HG03196 (cell line): Measurements from ENCODE around the gene MAPK10.
"Not testable (repeated sequence)": the region's sequence is repeated elsewhere in the genome, so short reads cannot be mapped to it uniquely, and the experiment has no call there.

Source experiments
- ATAC-seq: cut with Tn5 transposase; IDR thresholded peaks from one replicate; pipeline ENCODE4 v1.9.1; 2021; ENCODE audit not compliant: unreplicated experiment

MAPK10 gene

DNA sequence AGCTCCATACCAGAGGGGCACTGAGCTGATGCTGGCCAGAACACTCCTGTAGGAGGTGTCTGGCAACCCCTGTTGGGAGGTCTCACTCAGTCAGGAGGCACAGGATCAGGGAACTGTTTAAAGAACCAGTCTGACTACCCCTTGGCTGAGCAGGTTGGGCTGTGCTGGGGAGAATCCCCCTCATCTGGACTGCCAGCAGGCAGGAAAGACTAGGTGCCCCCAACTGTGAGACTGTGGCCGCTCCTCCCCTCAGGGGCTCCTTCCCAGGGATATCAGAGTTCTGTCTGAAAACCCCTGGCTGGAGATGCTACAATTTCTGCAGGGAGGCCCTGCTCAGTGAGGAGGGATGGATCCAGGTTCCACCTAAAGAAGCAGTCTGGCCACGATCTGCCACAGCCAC is 245.3 kb downstream of the MAPK10 start:
- no peak for ATAC-seq

DNA sequence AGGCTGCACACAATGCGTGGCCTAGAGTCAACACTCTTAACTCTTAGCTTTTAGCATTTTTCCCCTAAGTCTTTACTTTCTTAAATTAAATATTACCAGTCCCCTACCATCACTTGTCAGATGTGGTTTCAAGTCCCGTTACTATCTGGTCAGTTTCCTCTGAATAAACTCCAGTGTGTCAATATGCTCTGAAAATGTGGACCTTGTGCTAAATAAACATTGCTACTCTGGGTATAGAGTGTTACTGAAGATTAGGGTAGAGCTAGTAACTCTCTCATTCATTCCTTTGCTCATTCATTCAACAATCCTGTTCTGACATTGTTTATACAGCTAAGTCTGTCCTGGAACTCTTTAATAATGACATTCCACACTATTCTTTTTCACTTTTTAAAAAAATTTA is 251.0 kb downstream of the MAPK10 start:
- no peak for ATAC-seq

DNA sequence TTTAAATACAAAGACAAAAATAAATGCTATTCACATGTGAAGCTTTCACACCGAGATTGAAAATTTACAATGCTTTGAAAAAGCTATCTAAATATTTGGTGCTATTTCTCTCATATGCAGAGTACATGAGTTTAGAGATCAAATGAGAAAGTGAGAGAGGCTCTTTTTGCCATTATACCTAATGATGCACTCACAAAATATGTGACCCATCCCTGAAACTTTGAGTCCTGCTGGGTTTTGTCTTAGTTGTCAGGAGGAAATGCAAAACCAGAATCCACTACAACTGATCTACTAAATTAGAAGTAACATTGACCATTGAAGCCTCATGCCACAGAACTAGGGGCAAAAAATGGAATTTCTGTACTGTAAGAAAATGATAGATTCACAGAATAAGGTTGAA is 251.7 kb downstream of the MAPK10 start:
- no peak for ATAC-seq

DNA sequence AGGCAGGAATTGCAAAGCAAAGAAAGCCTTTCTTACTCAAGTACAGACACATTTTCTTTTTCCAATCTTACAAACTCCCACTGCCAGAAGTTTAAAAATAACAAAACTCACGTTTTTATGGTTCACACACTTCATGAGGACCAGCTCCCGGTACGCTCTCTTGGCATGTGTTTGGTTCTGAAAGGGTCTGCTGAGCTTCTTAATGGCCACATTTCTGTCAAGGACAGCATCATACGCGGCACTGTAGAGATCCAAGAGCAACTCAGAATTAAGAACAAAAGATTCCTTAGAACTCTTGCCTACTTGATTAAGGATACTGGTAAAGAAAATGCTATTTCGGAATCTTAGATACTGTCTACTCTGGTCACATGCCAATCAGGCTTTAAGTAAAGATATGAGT is 252.7 kb downstream of the MAPK10 start:
- ATAC-seq = no peak

DNA sequence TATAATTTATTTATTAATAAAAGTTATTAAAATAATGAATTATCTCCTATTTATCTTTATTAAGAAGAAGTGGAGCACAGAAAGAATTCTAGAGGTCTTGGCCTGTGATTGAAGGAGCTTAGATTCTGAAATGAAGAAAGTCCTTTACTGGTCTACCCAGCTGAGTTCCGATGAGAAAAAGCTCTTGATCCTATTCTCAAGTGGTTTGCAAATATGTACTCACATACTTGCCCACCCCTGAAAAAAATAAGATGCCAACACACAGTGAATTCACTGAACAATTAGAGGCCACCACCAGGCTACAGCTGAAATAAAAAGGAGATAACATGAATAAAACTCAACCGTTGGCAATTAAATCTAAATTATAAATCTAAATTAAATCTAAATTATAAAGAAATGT is 253.4 kb downstream of the MAPK10 start:
- ATAC-seq = no peak

DNA sequence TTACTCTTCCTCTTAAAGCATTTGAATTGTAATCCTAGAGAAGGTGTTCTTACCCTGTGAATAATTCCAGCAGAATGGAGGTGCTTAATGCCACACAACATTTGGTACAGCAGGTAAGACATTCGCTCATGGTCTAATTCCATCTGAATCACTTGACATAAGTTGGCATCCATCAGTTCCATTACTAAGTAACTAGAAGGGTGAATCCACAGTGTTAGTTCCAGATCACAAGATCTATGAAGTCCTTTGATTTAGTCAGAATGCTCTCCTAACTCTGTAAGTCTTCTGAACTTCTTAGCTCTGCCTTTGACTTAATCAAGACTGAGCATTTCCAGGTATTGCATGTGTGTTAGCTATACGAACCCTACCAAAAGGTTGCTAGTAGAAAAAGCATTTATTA is 258.0 kb downstream of the MAPK10 start:
- ATAC-seq = no peak

DNA sequence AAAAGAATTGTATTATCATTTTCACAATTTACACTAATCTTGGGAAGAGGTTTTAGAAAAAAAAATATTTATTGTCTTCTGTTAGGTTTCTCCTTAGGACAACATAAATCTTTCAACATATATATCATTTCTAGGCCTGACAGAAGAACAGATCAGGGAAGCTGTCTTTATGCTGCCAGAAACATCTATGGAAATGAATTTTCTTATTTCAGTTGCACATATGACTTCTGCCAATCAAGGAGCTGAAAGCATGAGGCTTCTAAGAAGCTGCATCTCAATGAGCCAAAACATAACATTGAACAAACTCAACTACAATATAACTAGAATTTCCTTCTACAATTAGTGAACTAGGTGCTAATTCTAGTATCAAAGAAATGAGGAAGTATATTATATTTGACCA is 258.4 kb downstream of the MAPK10 start:
- ATAC-seq = no peak

DNA sequence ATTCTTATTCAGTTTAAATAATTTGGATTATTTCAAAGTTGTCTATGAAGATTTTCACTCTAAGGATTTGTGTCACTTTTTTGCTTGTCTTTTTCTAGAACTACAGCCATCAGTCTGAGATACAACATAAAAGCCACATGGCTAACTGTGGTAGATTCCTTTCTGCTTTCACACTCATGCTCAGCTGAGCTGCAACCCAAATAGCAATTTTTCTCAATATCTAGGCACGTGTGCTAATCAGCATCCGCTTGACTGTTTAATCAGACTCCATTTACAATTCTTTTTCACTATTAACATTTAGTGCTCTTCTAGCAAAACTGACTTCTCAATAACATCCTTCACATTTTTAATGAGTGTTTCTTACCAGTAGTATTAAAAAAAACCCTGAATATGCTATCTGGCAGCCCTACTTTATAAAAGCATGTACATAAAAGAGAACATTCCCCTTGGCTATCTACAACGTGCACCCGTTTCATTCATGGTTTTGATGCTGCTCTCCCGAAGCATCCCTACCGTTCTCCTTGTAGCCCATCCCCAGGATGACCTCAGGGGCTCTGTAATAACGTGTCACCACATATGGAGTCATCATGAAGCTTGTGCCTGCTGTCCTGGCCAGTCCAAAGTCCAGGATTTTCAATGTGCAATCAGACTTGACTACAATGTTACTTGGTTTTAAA is 259.2 kb downstream of the MAPK10 start:
- ATAC-seq = no peak

DNA sequence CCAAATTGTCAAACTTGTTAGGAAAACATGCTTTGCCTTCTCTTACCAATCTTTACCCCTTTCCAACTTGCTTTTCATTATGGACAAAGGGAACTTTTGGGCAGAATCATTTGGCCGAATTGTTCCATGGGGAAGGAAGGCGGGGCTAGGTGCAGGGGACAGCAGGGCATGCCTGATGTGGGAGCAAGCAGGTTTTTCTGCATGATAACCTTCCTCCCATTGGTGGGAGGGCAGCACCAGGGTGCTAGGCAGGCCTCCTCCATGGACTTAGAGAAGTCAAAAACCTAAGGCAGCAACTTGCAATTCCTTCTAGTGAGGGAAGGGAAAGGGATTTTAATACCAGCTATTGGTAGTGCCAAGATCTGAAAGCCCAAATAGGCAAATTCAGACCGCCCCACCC is 260.5 kb downstream of the MAPK10 start:
- no peak for ATAC-seq

DNA sequence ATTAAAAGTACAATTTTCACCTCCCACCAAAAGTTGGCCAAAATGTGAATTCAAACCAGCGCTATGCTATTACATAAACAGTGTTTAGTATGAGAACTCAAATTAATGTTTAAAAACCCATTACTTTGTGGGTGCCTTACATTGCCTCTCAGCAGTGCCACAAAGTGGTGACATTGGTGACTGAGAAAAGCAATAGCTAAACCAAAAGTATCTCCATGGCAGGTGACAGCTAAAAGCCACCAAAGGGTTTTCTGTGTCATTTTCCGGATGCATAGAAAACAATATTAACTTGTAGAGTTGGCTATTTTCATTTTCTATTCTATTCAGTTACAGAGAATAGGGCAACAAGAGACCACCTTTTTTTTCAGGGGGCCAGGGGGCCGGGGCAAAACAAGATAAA is 261.2 kb downstream of the MAPK10 start:
- ATAC-seq = no peak

DNA sequence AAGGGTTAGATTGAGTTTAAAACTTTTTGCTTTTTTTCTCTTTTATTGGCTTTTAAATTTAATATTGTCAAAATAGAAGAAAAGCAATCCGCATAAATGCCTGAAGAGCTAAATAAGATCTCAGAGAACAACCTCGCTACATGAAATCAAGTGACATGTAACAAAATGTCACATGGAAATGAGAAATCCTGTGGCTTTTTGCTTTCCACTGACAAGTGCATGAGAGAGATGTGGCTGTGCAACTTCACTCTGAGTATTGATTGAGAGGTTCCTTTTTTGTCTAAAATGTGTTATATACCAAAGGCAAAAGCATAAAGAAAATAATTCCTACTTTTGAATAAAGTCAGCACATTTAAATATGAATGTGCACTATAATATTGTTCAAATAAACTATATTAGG is 263.5 kb downstream of the MAPK10 start:
- ATAC-seq = no peak

DNA sequence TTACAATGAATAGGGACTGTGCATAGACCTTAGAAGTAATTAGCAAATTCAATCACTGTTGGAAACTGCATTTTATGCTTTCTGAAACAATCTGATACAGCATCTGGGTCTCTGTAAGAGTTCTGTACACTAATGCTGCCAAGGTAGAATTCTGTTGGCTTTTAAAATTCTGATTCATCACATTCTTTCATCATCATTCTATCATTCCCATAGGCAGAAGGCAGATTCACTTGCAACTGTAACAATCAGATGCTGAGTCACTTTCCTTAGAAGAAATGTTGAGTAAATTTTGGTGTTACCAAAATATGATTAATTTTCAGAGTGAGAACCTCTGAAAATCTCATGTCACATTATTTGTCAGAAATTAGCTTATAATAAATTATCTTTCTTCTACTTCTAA is 267.2 kb downstream of the MAPK10 start:
- ATAC-seq = no peak

DNA sequence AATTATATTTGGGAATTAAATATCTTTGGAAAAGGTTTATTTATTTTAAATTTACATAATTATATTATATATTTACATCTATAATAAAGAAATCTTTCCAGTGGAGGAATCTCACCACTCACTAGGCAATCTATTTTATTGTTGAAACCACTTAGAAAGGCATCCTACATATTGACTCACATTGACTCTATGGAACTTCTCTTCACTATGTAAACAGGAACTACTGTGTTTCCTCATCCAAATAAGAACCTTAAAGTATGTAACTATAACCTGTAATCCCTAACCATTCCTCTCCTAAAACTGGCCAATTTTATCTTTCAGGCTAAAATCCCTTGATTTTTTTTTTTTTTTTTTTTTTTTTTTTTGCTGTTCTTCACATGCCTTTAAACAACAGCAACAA is 268.7 kb downstream of the MAPK10 start:
- no peak for ATAC-seq

DNA sequence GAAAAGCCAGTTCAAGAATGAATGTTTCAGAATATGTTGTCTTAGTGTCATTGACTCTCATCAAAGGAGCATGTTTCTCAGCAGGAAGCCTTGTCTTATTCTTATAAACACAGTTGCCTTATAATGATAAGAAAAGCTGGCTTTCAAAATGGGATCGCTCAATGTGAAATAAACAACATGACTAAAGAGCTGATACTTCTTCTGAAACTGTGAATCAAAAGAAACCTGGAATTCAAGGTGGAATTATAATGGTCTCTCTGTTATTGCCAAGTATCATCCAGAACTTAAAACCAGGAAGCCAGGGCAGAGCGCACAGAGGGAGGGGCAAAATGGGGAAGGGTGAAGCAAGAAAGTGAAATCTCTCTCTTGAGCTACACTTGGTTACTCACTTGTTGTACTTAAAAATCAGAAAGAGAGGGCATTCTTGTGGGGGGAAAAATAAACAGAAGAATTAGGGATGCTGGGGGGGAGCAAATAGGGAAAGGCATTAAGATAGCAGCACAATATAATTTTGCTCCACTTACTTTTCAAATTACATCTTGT is 270.0 kb downstream of the MAPK10 start:
- ATAC-seq = no peak

DNA sequence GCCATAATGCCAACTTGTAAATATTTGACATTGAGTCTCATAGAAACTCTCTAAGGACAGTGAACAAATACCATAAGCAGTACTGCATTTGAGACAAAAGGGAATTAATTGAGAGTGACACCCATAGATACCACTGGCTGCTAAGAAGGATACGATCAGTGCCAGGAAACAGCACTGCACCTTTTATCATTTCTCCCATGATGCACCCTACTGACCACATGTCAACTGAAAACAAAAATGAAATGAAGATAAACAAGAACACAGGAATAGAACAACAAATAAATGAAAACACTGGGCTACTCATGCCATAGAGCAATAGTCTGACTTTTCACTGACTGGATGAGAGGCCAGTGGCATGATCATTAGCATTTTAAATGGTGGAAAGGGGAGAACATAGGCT is 270.8 kb downstream of the MAPK10 start:
- ATAC-seq = no peak

DNA sequence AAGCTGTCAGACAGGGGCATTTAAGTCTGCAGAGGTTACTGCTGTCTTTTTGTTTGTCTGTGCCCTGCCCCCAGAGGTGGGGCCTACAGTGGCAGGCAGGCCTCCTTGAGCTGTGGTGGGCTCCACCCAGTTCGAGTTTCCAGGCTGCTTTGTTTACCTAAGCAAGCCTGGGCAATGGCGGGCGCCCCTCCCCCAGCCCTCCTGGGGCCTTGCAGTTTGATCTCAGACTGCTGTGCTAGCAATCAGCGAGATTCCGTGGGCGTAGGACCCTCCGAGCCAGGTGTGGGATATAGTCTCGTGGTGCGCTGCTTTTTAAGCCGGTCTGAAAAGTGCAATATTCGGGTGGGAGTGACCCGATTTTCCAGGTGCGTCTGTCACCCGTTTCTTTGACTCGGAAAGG is 284.1 kb downstream of the MAPK10 start:
- not testable (repeated sequence) for ATAC-seq

DNA sequence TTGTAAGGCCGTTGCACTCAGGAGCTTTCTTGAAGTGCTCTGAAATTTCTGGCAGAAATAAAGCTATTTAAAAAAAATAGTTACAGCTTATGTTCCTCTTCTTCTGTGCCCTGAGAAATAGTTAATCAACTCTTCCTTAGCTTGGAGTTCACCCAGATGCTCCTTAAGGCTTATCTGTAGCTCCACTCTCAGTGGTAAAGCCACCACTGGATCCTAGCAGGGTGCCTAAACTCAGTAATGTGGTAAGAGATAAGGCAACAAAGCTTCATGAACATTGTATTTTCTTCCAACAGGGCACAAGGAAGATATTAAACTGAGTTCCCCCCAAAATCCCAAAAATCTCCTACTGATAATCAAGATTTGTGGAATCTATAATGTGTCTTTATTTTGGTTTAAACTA is 299.5 kb downstream of the MAPK10 start:
- no peak for ATAC-seq

DNA sequence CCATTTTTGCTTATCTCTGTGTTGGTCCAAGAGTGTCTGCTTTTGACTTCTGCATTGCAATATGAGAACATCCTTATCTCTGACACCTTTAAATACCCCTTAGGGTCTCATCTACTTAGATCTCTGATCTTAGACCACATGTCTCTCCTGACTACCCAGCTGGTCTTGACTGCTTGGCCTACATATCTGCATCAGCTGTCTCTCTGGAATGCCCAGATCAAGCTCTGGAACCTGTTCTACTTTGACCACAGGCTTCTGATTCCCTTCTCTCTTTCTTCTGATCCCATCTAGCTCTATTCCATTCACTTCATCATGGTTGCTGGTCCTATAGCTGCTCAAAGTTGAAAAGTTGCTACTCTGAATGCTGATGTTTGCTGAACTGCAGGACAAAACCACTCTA is 301.2 kb downstream of the MAPK10 start:
- no peak for ATAC-seq

DNA sequence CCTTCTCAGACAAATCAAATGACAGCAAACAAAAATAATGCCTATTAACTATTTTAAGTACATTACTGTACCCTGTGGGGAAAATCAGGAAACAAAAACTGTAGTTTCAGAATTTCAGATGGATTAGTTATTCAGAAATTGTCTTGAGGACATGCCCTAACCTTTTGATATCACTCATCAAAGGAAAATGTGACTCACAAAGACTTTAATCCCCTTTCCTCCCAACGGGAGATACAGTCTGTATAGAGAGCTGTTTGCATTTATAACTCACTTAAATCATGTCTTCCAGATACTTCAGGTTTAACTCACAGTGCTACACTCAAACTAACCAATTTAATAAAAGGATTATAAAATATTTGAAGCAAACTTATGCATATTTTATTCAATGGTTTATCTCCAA is 304.0 kb downstream of the MAPK10 start:
- ATAC-seq = no peak

DNA sequence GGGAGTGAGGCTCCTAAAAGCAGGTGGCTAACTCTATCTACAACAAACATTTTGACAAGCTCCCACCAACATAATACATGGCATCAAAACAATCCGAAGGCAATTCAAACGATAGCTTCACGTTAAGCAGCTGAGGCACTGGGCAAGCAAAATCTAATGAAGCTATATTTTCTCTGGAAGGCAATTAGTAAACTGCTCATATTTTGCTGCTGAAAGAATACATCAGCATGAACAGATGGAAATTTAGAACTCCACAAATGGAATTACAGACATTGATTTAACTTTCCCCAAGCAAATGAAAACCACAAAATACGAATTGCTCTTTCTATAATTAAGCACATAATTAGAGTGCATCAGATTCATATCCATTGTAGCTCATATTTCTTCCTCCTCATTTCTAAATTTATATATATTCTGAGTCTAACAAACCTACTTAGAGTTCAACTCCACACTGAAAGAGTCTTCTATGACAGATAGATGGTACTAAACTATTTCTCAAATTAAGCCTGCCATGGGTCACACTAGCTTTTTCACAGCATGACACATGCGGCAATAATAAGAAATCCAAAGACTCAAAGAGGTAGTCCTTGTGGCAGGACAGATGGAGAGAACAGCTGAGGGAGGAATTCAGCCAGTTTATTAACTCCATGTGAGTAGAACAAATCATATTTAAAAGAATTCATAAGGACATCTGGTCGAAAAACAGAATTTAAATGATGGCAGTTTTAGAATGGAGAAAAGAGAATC is 305.4 kb downstream of the MAPK10 start:
- no peak for ATAC-seq

DNA sequence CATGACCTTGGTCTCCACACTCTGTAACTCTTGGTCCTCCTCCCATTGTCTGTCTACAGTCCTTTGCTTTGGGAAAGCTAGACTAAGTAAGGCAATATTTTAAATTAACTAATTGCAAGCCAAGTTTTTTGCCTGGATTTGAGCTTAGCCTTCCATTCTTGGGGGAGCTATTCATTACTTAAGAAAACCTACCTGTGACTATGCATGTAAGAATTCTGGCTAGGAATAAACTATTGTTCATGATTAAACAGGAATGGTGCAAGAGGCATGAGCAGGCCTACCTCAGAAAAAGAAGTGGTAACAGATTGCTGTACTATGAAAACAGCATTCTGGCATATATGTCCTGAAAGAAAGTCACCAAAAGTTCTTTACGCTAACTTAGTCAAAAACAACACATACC is 309.4 kb downstream of the MAPK10 start:
- ATAC-seq = no peak

DNA sequence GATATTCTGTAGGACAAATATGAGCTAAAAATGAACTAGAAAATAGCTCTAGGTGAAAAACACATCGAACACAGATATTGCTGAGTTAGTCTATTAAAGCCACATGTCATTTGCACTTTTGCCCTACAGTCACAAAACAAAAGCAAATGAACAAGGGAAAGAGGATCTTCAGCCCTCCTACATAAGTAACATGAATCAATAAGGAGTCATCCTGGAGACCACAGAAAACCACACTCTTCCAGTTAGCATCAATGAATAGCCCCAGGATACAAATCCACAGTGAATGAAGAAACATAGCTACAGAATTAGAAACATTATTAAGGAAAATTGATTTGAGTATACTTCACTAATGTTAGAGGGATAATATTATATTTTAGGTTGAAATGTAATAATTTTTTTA is 311.4 kb downstream of the MAPK10 start:
- ATAC-seq = no peak

DNA sequence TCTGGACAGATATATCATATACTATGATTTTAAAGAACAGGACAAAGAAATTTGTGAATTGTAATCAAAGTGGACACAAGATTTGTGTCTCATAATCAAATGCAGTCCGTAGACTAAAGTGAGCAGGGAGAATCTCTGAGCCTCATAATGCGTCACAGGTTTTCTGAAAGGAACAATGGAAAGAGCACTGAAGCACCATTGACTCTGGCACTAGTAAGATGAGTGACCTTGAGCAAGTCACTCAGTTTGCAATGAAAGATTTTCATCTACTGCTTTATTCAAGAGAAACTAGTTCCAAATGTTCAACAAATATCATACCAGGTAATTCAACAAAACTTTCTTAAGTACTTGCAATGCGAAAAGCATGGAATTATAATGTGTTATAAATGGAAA is 315.3 kb downstream of the MAPK10 start:
- no peak for ATAC-seq
